SK-N-SH treated with all-trans-retinoic acid at 6 μM for 48 hours (cell line): ENCODE measurements around the gene SERP1.

ENCODE experiments used
- ATAC-seq: fragments of 200-7000 bp; cut with Tn5 transposase; 3 replicates; pipeline ENCODE4 v1.9.1; 2020; ENCODE audit warnings: mild to moderate bottlenecking, moderate library complexity
- ARNTL ChIP-seq: fragments of 450-650 bp; formaldehyde crosslinking; IDR thresholded peaks from 2 replicates; pipeline ENCODE4 v1.5.0; 2020; ENCODE audit warnings: low read depth, mild to moderate bottlenecking, moderate library complexity, borderline replicate concordance
- BACH2 ChIP-seq: fragments of 250-450 bp; sonication (Bioruptor Pico); IDR thresholded peaks from 2 replicates; pipeline ENCODE4 v1.9.0; 2021; ENCODE audit warnings: mild to moderate bottlenecking, borderline replicate concordance
- CSDC2 ChIP-seq: fragments of 250-450 bp; sonication (Bioruptor Pico); IDR thresholded peaks from 2 replicates; pipeline ENCODE4 v1.5.0; 2020; ENCODE audit warnings: mild to moderate bottlenecking, moderate library complexity
- ESRRG ChIP-seq: fragments of 250-450 bp; sonication (Bioruptor Pico); IDR thresholded peaks from 2 replicates; pipeline ENCODE4 v1.6.1; 2021; ENCODE audit warnings: mild to moderate bottlenecking
- GLIS3 ChIP-seq: fragments of 250-450 bp; sonication (Bioruptor Pico); IDR thresholded peaks from 2 replicates; pipeline ENCODE4 v1.5.0; 2020; ENCODE audit warnings: mild to moderate bottlenecking, moderate library complexity
- ISL1 ChIP-seq: fragments of 250-450 bp; sonication (Bioruptor Pico); IDR thresholded peaks from 2 replicates; pipeline ENCODE4 v2.1.2; 2022; ENCODE audit warnings: mild to moderate bottlenecking, moderate library complexity
- OSR1 ChIP-seq: fragments of 250-450 bp; sonication (Bioruptor Pico); IDR thresholded peaks from 2 replicates; pipeline ENCODE4 v1.8.0; 2022; ENCODE audit warnings: moderate library complexity, mild to moderate bottlenecking, inconsistent platforms
- PPARA ChIP-seq: fragments of 250-450 bp; sonication (Bioruptor Pico); IDR thresholded peaks from 2 replicates; pipeline ENCODE4 v1.5.0; 2020; ENCODE audit warnings: mild to moderate bottlenecking, borderline replicate concordance
- RARB ChIP-seq: fragments of 250-450 bp; sonication (Bioruptor Pico); IDR thresholded peaks from 2 replicates; pipeline ENCODE4 v1.8.0; 2021; ENCODE audit warnings: mild to moderate bottlenecking, moderate library complexity
- SNAI2 ChIP-seq: fragments of 250-450 bp; sonication (Bioruptor Pico); IDR thresholded peaks from 2 replicates; pipeline ENCODE4 v1.5.0; 2020; ENCODE audit warnings: mild to moderate bottlenecking, moderate library complexity
- TCF4 ChIP-seq: fragments of 250-450 bp; sonication (Bioruptor Pico); IDR thresholded peaks from 2 replicates; pipeline ENCODE4 v1.8.0; 2021; ENCODE audit warnings: mild to moderate bottlenecking, moderate library complexity, borderline replicate concordance
- ZC3H10 ChIP-seq: fragments of 250-450 bp; sonication (Bioruptor Pico); IDR thresholded peaks from 2 replicates; pipeline ENCODE4 v1.5.1; 2021; ENCODE audit warnings: mild to moderate bottlenecking, moderate library complexity
- ZFP3 ChIP-seq: fragments of 250-450 bp; sonication (Bioruptor Pico); IDR thresholded peaks from 2 replicates; pipeline ENCODE4 v1.5.0; 2020; ENCODE audit warnings: mild to moderate bottlenecking, moderate library complexity
- ZFP30 ChIP-seq: fragments of 450-650 bp; formaldehyde crosslinking; IDR thresholded peaks from 2 replicates; pipeline ENCODE4 v1.5.0; 2022; ENCODE audit warnings: mild to moderate bottlenecking, moderate library complexity
- ZNF565 ChIP-seq: fragments of 450-650 bp; formaldehyde crosslinking; conservative IDR thresholded peaks from 2 replicates; pipeline ENCODE4 v1.5.0; 2020; ENCODE audit warnings: low read depth, mild to moderate bottlenecking, moderate library complexity
- ZNF70 ChIP-seq: fragments of 450-650 bp; formaldehyde crosslinking; IDR thresholded peaks from 2 replicates; pipeline ENCODE4 v1.5.0; 2020; ENCODE audit warnings: mild to moderate bottlenecking, moderate library complexity
- ZNF8 ChIP-seq: fragments of 450-650 bp; formaldehyde crosslinking; IDR thresholded peaks from 2 replicates; pipeline ENCODE4 v1.5.0; 2020; ENCODE audit warnings: mild to moderate bottlenecking, moderate library complexity
- TF ChIP-seq, protein P1 (sequence below): fragments of 250-450 bp; sonication (Bioruptor Pico); IDR thresholded peaks from 2 replicates; pipeline ENCODE4 v1.8.0; 2020; ENCODE audit warnings: mild to moderate bottlenecking, moderate library complexity, borderline replicate concordance
- TF ChIP-seq, protein P2 (sequence below): fragments of 250-450 bp; sonication (Bioruptor Pico); IDR thresholded peaks from 2 replicates; pipeline ENCODE4 v1.5.0; 2020; ENCODE audit warnings: mild to moderate bottlenecking, moderate library complexity
- TF ChIP-seq, protein P3 (sequence below): fragments of 250-450 bp; sonication (Bioruptor Pico); IDR thresholded peaks from 2 replicates; pipeline ENCODE4 v1.8.0; 2021; ENCODE audit warnings: low read depth, mild to moderate bottlenecking, moderate library complexity, borderline replicate concordance
- TF ChIP-seq, protein P4 (sequence below): fragments of 250-450 bp; sonication (Bioruptor Pico); IDR thresholded peaks from 2 replicates; pipeline ENCODE4 v1.5.1; 2021; ENCODE audit warnings: mild to moderate bottlenecking, moderate library complexity

The SERP1 gene

DNA sequence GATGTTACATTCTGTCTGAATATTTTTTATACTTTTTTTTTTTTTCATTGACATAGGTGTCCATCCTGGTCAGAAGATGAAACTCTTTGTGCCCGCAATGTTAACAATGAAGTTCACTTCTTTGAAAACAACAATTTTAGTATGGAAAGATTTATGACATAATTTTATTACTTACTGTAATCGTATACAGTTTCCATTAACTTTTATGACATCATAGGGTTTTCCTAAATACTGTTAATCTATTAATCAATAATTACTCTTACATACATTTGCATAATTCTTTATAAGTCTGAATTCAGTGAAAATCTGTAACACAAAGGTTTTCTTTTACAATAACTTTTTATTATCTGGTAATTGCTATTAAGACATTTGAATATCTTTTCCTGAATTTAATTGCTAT, 17.9 kb upstream of the SERP1 start:
- ATAC-seq: no peak
- TF ChIP-seq, protein P1, sequence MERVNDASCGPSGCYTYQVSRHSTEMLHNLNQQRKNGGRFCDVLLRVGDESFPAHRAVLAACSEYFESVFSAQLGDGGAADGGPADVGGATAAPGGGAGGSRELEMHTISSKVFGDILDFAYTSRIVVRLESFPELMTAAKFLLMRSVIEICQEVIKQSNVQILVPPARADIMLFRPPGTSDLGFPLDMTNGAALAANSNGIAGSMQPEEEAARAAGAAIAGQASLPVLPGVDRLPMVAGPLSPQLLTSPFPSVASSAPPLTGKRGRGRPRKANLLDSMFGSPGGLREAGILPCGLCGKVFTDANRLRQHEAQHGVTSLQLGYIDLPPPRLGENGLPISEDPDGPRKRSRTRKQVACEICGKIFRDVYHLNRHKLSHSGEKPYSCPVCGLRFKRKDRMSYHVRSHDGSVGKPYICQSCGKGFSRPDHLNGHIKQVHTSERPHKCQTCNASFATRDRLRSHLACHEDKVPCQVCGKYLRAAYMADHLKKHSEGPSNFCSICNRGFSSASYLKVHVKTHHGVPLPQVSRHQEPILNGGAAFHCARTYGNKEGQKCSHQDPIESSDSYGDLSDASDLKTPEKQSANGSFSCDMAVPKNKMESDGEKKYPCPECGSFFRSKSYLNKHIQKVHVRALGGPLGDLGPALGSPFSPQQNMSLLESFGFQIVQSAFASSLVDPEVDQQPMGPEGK (CRISPR knock-in tag): no peak
- no peak for TF ChIP-seq ZNF70 (CRISPR knock-in tag)
- TF ChIP-seq PPARA (CRISPR knock-in tag): no peak
- TF ChIP-seq ZC3H10 (CRISPR knock-in tag): no peak
- no peak for TF ChIP-seq ARNTL (CRISPR knock-in tag)
- TF ChIP-seq, protein P2, sequence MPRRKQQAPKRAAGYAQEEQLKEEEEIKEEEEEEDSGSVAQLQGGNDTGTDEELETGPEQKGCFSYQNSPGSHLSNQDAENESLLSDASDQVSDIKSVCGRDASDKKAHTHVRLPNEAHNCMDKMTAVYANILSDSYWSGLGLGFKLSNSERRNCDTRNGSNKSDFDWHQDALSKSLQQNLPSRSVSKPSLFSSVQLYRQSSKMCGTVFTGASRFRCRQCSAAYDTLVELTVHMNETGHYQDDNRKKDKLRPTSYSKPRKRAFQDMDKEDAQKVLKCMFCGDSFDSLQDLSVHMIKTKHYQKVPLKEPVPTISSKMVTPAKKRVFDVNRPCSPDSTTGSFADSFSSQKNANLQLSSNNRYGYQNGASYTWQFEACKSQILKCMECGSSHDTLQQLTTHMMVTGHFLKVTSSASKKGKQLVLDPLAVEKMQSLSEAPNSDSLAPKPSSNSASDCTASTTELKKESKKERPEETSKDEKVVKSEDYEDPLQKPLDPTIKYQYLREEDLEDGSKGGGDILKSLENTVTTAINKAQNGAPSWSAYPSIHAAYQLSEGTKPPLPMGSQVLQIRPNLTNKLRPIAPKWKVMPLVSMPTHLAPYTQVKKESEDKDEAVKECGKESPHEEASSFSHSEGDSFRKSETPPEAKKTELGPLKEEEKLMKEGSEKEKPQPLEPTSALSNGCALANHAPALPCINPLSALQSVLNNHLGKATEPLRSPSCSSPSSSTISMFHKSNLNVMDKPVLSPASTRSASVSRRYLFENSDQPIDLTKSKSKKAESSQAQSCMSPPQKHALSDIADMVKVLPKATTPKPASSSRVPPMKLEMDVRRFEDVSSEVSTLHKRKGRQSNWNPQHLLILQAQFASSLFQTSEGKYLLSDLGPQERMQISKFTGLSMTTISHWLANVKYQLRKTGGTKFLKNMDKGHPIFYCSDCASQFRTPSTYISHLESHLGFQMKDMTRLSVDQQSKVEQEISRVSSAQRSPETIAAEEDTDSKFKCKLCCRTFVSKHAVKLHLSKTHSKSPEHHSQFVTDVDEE: no peak
- no peak for TF ChIP-seq CSDC2
- TF ChIP-seq GLIS3: no peak
- TF ChIP-seq, protein P3, sequence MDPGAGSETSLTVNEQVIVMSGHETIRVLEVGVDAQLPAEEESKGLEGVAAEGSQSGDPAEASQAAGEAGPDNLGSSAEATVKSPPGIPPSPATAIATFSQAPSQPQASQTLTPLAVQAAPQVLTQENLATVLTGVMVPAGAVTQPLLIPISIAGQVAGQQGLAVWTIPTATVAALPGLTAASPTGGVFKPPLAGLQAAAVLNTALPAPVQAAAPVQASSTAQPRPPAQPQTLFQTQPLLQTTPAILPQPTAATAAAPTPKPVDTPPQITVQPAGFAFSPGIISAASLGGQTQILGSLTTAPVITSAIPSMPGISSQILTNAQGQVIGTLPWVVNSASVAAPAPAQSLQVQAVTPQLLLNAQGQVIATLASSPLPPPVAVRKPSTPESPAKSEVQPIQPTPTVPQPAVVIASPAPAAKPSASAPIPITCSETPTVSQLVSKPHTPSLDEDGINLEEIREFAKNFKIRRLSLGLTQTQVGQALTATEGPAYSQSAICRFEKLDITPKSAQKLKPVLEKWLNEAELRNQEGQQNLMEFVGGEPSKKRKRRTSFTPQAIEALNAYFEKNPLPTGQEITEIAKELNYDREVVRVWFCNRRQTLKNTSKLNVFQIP (CRISPR knock-in tag): no peak
- TF ChIP-seq TCF4: no peak
- TF ChIP-seq OSR1 (CRISPR knock-in tag): no peak
- no peak for TF ChIP-seq ZNF565 (CRISPR knock-in tag)
- TF ChIP-seq SNAI2 (CRISPR knock-in tag): no peak
- TF ChIP-seq ESRRG: no peak
- no peak for TF ChIP-seq ZFP30 (CRISPR knock-in tag)
- no peak for TF ChIP-seq ZNF8 (CRISPR knock-in tag)
- TF ChIP-seq ZFP3: no peak

DNA sequence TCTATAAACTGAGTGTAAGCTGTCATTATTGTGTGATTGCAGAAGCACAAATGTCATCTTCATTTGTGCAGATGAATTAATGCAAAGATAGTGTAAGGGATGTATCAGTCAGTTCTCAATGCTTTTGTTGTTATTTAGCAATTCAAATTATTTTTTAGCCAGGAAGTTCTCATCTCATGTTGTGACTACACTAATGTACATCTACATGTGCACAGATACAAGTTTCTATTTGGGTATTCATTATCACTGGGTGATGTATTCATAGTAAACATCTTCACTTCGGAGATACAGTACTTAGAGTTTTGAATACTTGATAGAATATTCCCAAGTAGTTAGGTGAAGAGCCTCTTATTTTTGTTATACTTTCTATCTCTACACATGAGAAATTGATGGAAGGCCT, 11.4 kb upstream of the SERP1 start:
- no peak for ATAC-seq
- TF ChIP-seq GLIS3 (no peak), ISL1 (CRISPR knock-in tag) (no peak), ZC3H10 (CRISPR knock-in tag) (no peak), RARB (no peak)

DNA sequence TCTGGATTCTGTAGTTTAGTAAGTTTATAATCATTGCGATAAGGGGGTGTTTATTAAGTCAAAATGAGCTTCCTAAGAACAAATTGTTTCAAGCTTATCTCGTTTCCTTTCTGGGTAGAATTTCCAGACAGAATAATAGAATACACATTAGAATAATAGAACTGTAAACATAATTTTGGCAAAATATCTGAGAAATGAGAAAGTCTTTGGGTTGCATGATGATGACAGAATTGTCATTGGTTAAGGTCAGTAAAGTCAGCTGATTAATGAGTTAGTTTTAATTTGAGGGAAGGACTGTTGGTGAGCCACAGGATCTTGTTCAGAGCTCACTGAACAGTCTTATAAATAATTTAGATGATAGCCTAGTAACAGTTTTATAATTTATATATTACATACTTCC, 10.5 kb upstream of the SERP1 start:
- TF ChIP-seq, protein P1 (CRISPR knock-in tag): no peak
- TF ChIP-seq OSR1 (CRISPR knock-in tag) (no peak), CSDC2 (no peak), ESRRG (no peak), SNAI2 (CRISPR knock-in tag) (no peak), ZFP30 (CRISPR knock-in tag) (no peak), GLIS3 (no peak), ZC3H10 (CRISPR knock-in tag) (no peak), BACH2 (no peak)
- TF ChIP-seq, protein P4, sequence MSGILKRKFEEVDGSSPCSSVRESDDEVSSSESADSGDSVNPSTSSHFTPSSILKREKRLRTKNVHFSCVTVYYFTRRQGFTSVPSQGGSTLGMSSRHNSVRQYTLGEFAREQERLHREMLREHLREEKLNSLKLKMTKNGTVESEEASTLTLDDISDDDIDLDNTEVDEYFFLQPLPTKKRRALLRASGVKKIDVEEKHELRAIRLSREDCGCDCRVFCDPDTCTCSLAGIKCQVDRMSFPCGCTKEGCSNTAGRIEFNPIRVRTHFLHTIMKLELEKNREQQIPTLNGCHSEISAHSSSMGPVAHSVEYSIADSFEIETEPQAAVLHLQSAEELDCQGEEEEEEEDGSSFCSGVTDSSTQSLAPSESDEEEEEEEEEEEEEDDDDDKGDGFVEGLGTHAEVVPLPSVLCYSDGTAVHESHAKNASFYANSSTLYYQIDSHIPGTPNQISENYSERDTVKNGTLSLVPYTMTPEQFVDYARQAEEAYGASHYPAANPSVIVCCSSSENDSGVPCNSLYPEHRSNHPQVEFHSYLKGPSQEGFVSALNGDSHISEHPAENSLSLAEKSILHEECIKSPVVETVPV: no peak
- TF ChIP-seq, all 23 proteins: peak for 0
- ATAC-seq: no peak
